GM10266 (cell line): Measurements from ENCODE around the gene FOXP1.

ENCODE experiments used
- DNase-seq: peaks from one replicate; pipeline ENCODE4 v3.0.0; 2012; ENCODE audit errors: extremely low spot score
- CTCF ChIP-seq: IDR thresholded peaks from 2 replicates; pipeline ENCODE4 v1.5.1; 2012; ENCODE audit warnings: mild to moderate bottlenecking, low read depth; ENCODE audit not compliant: control insufficient read depth, insufficient read depth; ENCODE audit errors: missing control alignments

Gene FOXP1

DNA sequence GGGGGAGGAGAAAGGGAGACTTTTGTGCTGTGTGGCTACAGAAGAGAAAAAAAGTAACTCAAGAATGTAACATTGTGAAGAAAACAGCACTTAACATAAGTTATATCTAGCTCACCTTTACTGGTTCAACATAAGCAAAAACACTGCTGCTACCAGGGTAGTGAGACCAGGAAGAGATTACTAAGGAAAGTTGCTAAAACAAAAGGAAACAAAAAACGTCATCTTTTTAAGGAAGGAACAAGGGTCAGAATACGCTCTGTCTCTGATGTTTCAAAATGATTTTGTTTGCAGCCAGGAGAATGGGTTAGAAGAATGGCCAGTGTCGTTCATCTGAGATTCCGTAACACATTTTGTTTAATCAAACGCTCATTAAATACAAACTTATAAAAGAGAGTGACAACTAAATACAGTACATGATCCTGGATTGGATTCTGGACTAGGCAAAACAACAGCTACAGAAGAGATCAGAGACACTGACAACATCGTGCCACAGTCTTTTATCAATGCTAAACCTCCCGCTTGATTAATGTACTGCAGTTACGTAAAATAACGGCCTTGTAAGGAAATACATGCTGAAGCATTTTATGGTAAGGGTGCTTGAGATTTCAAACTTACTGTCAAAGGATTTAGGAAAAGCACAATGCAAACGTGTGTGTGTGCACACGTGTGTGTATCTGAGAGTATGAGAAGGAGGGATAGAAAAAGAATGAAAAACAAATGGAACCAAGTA, 67.7 kb downstream of the FOXP1 start:
- DNase-seq: no peak
- no peak for TF ChIP-seq CTCF

DNA sequence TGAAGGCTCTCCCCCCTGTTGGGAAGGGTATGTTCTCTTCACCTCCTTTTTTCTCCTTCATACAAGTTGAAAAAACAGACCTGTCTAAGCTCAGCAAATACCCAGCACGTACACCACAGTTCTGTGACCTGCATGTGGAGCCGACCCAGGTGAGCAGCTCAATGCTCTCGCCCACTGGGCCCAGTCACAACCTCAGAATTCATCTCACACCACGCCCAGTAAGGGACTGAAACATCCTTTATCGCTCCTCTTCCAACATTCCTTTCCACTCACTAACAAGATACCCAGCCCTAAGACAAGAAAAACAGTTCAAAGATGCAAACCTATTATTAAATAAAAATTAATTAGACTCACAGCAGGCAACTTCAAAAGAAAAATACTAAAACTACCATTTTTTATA, 68.9 kb downstream of the FOXP1 start:
- no peak for TF ChIP-seq CTCF
- DNase-seq: no peak

- no peak for DNase-seq
- TF ChIP-seq CTCF: no peak
Observed at GRCh38 chr3:71513515-71513914, 70.0 kb downstream of the FOXP1 start.

GRCh38 chr3:71513081-71513480, 70.4 kb downstream of the FOXP1 start:
- no peak for DNase-seq
- no peak for TF ChIP-seq CTCF

- TF ChIP-seq CTCF: no peak
- no peak for DNase-seq
Observed at GRCh38 chr3:71512544-71512943, 71.0 kb downstream of the FOXP1 start.

DNA sequence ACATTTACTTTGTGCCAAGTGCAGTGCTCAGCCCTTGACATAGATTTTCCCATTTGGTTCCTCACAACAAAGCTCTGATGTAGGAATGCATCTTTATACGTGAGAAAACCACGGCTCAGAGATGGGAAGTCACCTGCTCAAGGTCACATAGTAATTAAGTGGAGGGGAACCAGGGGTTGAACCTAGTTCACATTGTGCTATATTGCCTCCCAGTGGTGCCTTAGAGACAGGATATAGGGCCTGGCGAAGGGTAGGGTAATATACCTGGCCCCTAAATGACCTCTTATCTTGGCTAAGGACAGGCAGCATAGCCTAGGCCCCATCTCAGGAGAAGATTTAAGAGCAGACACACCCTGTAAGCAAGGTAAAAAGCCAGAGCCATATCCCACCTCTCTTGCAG, 71.5 kb downstream of the FOXP1 start:
- peak; percentile 12 for DNase-seq
- TF ChIP-seq CTCF: peak; percentile 26

DNA sequence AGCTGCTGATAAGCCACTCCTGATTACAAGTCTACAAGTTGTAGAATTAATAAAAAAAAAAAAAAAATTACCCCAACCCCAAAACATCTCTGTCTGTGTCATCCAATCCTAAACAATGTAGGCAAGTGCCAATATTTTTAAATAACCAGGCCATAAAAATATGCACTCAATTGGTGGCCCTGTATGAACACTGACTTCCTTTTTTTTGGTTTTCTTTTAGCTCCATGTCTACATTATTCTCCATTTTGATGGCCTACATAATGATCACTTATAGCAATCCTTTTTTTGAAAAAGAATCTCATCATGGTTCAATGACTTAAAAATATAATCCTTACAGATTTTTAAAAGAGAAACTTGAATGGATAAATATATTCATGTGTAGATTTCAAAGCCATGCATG, 72.1 kb downstream of the FOXP1 start:
- DNase-seq: no peak
- no peak for TF ChIP-seq CTCF
